Cardiac fibroblast (primary cell): Measurements from ENCODE around the gene GUCY1A1.

Experiments used
- DNase-seq, 2 donors: peaks; one replicate each; pipeline versions ENCODE4 v3.0.0 to v3.0.0-alpha.2; 2010; ENCODE audit warnings: low read depth in 2 of 2
- H3K4me3 ChIP-seq, 2 donors: replicated peaks in 1 of 2; 1 replicate in 1 of 2; 2 replicates in 1 of 2; pipeline ENCODE4 v1.5.1; 2011; ENCODE audit warnings: low read depth in 2 of 2, low read length in 2 of 2, mild to moderate bottlenecking in 2 of 2, moderate library complexity in 1 of 2
- CTCF ChIP-seq: IDR thresholded peaks from one replicate; pipeline ENCODE4 v1.5.1; 2011; ENCODE audit warnings: low read depth, mild to moderate bottlenecking, low read length, inconsistent platforms

Gene GUCY1A1

DNA sequence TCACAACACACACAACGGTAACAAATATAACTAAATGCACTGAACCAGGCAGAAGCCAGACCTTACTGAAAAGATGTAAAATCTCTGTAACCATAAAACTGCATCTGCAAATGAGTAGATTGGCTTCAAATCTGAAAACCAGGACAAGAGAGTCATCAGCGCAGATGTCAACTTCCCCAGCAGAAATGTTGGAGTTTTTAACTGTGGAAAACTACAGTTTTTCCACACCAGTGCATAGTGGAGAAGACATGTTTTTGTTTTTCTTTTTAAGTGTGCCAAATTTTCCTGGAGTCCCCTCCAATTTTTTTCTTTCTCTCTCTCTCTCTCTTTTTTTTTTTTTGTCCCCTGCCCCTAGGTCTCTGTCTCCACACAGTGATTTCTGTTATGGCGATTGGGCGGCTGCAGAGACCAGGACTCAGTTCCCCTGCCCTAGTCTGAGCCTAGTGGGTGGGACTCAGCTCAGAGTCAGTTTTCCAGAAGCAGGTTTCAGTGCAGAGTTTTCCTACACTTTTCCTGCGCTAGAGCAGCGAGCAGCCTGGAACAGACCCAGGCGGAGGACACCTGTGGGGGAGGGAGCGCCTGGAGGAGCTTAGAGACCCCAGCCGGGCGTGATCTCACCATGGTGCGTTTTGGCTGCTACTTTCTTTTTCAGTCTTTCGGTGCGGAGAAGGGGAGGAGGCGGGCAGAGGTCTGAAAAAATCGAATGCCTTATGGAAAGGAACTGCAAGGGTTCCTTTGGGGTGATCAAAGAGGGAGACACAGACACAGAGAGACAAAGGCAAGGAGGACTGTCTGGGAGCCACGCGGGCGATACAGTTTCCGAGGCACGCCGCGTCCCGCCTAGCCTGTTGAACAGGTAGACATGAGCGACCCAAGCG, at the start of gene GUCY1A1:
TSS of gene GUCY1A1 (plus strand) at position 505 of the 878 bp plus-strand sequence. CDS start 30,020 bp downstream, outside the sequence.
- TF ChIP-seq CTCF, result no peak
- DNase-seq, result peak in 1 of 2 donors; percentile 7

DNA sequence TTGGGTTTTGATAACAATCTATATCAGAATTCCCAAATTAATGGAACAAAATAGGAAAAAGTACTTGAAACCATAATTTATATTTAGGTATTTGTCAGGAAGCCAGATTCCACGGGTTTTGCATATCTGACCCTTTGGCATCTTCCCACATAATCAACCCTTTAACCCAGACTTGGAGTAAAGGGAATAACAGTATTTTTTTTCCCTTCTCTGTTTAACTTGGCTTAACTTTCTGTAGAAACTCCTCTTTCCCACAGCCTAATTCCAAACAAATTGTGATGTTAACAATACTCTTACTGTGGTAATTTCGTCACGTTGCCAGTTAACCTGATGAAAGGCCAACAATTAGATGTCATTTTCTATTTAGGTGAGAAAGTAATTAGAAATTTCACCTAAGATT, 49.4 kb upstream of the GUCY1A1 start:
- DNase-seq, result peak in 1 of 2 donors; percentile 57
- no peak for TF ChIP-seq CTCF
- H3K4me3 ChIP-seq, result no peak overlapping the region

More for the DNA sequence above, at the start of gene GUCY1A1:
- H3K4me3 ChIP-seq, result peak within 1 kb of the TSS; percentile 45 to 53

DNA sequence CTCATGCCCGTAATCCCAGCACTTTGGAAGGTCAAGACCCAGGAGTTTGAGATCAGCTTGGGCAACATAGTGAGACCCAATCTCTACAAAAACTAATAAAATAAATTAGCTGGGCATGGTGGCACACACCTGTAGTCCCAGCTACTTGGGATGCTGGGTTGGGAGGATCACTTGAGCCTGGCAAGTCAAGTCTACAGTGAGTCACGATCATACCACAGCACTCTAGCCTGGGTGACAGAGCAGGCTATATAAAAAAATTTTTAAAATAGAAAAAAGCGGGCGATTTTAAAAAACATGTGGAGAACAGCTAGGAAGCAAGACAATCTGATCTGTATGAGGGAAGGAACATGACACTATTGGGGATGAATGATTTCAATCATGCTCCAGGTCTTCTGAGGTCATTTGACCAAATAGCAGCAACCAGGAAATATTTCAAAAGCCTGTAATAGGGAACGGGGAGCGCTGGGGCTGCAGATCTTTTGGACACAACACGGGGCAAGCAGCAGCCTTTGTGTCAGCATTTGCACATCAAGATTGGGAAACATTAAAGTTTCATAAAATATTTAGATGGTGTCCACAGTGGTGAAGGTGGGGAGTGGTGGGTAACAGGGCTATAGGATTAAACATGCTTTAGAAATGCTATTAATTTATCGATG, 48.3 kb upstream of the GUCY1A1 start:
- DNase-seq, result no peak
- TF ChIP-seq CTCF, result no peak

DNA sequence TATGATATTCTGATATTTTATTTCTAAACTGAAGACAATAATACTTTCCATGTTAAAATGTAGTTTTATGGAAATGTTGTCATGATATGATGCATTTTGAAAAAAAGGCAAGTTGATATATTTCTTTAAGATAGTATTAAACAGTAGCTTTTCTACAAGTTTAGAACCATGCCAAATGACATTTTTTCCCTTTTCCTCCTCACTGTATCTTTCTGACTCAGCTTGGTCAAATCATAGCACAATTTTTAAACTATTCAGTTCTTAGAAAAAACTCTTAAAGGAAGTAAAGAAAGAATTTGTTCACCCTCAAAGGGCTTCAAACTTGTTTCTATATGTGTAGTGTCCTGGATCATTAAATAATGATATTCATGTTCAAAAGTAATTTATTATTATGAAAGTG, 46.0 kb upstream of the GUCY1A1 start:
- DNase-seq, result no peak
- H3K4me3 ChIP-seq, result no peak overlapping the region
- TF ChIP-seq CTCF, result no peak

More for the DNA sequence above, 48.3 kb upstream of the GUCY1A1 start:
- no peak overlapping the region for H3K4me3 ChIP-seq

DNA sequence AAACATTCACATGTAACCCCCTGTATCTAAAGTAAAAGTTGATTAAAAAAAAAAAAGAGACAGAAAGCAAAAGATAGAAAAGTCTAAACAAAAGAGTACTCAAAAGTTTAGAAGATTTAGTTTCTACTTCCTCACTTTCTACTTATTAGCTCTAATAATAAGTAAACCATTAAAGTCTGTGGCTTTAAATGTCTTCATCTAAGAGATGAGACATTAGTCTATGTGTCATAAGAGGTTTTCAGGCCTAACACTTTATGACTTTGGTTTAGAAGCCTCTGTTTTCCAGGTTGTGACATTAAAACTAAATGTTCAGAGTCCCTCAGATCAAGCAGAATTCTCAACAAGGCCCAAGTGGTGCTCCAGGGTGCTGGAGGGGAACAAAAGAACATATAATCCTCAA, 42.2 kb upstream of the GUCY1A1 start:
- no peak overlapping the region for H3K4me3 ChIP-seq
- DNase-seq, result no peak
- no peak for TF ChIP-seq CTCF

DNA sequence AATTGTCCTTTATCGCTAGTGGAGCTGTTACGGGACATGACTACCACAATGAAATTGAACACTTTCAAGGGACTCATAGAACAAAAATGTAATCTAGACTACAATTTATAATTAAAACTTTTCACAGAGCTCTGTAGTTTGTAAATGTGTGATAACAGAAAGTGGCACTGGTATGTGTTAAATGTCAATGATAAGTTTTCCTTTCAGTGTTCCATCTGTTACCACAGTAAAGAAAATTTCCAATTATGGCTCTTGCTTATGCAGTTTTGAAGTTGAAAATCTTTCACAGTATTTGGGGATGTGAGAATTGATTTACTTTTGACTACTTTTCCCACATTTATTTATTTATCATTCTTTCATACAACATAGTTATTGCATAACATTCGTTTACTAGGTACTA, 40.1 kb upstream of the GUCY1A1 start:
- no peak overlapping the region for H3K4me3 ChIP-seq
- no peak for DNase-seq
- TF ChIP-seq CTCF, result no peak
